PC-3 (cell line): ENCODE results near the gene RPL15.

Source experiments
- CTCF ChIP-seq: fragments of 300-600 bp; sonication (generic); conservative IDR thresholded peaks from 2 replicates; pipeline ENCODE4 v1.5.1; 2017; ENCODE audit warnings: antibody characterized with exemption, low read depth, mild to moderate bottlenecking, low read length
- EZH2 ChIP-seq: fragments of 300-600 bp; sonication (generic); IDR thresholded peaks from one replicate; pipeline ENCODE4 v1.6.1; 2017; ENCODE audit warnings: antibody characterized with exemption, mild to moderate bottlenecking, low read length; ENCODE audit not compliant: unreplicated experiment

- TF ChIP-seq CTCF = no peak
- TF ChIP-seq EZH2 = no peak
Measured at GRCh38 chr3:23895181-23895580, 21.8 kb upstream of the RPL15 start.
